GM18499 (cell line): Measurements from ENCODE around the gene KIAA0753.

ENCODE experiments used
- ATAC-seq: cut with Tn5 transposase; IDR thresholded peaks from one replicate; pipeline ENCODE4 v1.9.1; 2021; ENCODE audit warnings: moderate number of reproducible peaks; ENCODE audit not compliant: insufficient read depth, unreplicated experiment

Gene KIAA0753

DNA sequence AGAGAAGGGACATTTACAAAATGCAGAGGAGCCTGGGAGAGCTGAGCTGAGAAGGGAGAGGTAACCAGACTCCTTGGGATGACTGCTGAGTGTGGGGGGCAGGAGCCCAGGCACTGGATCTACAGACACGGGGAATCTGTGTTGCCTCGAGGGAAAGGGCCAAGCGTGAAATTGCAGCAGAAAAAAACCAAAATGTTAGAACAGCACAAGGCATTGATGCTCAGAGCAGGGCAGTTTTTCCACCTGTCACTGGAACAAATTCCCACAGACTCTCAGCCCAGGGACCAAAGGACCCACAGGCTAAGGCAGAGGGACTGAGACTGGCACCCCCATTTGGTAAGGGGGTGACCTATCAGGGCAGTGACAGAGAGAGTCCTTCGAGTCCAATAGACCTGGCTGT is 86.2 kb downstream of the KIAA0753 start:
- no peak for ATAC-seq

DNA sequence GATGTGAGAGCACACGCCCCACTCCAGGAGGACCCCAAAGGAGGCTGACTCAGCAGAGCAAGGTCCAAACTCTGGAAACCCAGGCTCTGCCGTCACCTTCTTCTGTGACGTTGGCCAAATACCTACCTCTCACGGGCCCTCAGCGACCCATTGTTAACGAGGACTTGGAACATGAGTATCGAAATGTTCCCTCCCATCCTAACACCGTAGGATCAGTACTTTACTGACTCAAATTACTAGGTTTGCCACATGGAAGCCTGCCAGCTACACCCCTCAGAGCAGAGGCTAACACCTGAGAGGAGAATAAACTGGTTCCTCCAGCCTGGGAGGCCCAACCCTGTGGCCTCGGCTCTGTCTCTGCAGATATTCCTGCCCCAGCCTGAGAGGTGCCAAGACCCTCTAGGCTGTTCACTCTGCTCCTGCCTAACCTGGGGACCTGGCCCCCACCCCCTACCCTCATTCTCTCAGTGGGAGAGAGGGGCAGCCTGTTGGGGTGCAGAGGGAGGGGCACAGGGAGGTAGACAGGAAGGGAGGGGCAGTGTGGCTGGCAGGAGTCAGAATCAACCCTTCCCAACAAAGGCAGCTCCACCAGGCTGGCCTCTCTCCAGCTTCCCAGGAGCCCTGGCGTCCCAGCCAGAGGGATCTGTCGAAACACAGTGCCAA is 88.5 kb downstream of the KIAA0753 start:
- ATAC-seq: no peak

DNA sequence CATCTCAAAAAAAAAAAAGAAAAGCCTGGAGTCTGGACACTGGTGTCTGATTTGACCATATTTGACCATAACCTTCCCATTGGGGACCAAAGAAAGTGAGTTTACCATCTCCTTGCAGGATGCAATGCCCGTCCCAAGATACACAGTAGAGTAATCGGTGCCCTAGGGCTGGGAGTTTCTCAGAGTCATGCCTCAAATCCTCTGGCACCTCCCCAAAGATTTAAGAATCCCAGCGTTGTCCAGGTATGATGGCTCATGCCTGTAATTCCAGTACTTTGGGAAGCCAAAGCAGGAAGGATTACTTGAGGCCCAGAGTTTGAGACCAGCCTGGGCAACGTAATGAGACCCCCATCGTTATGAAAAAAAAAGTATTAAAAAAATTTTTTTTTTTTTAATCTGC is 89.2 kb downstream of the KIAA0753 start:
- no peak for ATAC-seq

- no peak for ATAC-seq
Measured at GRCh38 chr17:6549384-6550036, 91.0 kb downstream of the KIAA0753 start.

- no peak for ATAC-seq
Measured at GRCh38 chr17:6548578-6549330, 91.8 kb downstream of the KIAA0753 start.

GRCh38 chr17:6548034-6548433 is 92.5 kb downstream of the KIAA0753 start:
- no peak for ATAC-seq

GRCh38 chr17:6547336-6547735 is 93.2 kb downstream of the KIAA0753 start:
- ATAC-seq: no peak

GRCh38 chr17:6546069-6546718 is 94.3 kb downstream of the KIAA0753 start:
- ATAC-seq: no peak

DNA sequence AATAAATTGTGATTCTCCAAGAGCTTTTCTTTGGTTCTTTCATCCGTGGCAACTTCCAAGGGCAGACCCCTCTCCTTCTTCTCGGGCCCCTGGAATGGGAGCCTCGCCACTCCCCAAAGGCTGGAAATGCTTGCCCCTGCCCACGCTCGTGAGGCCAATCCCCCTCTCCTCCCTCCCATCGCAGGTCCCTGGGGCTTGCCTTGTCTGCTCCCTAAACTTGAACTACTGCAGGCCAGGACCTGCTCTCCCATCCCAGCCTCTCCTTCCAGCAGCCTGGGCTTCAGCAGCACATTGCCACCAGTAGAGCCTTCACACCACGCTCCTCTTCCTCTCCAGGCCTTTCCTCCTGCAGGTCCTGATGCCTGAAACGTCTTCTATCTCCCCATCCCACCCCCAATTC is 95.2 kb downstream of the KIAA0753 start:
- no peak for ATAC-seq

DNA sequence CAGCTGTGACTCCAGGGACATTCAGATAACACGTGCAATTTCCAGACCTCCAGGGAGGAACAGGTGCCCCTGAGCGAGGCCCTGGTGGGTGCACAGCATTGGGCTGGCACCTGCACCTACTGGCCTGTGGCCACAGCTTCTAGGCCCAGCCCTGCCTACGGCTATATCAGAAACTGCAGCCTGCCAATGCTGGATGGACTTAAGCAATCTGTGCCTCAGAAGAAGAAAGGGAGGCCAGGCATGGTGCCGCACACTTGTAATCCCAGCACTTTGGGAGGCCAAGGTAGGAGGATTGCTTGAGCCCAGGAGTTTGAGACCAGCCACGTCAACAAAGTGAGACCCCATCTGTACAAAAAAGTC is 96.5 kb downstream of the KIAA0753 start:
- no peak for ATAC-seq

DNA sequence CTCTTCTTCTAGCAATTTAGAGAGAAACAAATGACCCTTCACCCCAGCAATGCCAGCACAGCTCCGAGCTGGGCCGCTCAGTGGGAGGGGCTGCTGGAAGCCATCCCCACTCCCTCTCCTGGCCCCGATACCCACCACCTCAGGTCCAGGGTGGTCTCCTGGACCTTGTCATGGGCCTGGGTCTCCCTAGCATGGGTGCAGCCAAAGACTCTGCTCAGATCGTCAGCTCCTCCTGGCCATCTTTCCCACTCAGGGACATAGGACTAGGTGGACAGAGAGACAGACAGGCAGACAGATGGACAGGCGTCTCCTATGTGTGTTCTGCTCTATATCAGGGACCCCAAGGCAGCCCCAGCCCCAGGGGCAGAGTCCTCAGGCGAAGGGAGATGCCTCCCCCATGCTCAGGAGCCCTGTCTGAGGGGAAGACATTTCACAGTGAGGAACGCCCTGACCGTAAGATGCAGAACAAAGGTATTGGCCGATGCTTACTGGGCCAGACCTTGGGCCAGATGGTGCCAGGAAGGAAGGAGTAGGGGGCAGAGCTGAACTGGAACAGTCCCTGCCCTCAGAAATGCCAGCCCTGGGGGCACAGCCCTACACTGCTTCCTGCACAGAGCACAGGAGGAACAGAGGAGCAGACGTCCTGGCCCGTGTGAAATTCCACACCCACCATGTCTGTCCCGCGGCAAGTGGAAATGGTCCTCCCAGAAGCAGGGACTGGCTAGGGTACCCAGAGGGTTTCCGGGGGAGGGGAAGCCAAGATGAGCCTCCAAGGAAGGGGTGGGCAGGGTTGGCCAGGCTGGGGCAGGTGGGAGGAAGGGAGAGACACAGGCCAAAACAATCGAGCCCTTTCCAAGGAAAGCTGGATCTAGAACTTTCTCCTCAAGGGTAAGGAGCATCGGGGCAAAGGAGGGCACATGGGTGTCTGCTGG is 97.2 kb downstream of the KIAA0753 start:
- no peak for ATAC-seq

GRCh38 chr17:6542577-6542976 is 97.9 kb downstream of the KIAA0753 start:
- no peak for ATAC-seq

DNA sequence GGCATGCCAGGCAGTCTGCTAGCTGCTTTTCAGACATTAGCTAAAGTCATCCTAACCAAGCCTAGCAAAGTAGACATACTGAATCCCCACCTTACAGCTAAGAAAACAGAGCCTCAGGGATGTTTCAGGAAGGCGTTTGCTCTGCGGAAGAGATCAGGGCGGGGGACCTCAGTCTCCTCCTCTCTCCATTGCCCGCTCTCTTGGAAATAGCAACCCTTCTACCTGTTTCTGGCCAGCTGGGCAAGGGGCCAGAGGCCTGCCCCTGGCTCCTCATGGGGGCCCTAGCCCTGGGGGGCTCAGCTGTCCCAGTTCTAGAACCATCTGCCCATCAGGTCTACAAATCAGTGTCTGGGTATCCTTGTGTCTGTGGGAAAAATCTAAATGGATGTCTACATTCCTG is 98.6 kb downstream of the KIAA0753 start:
- ATAC-seq: no peak

DNA sequence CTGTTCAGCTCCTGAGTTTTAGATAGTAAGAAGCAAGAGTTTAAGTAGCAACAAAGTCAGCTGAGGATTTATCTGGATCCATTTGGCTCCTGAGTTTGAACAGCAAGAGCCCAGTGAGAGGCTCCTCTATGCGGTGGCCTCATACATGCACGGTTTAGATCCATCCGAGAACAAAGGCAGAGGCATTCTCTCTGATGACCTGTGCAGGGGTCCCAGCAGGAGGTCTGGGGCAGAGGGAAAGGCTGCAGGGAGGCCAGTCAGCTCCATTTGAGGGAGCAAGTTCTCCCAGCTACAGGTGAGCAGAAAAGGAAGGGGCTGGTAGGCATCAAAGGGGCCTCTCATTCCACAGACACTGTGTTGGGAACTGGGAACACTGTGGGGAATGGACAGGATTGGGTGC is 100.6 kb downstream of the KIAA0753 start:
- no peak for ATAC-seq

GRCh38 chr17:6536566-6537065 is 103.9 kb downstream of the KIAA0753 start:
- no peak for ATAC-seq

DNA sequence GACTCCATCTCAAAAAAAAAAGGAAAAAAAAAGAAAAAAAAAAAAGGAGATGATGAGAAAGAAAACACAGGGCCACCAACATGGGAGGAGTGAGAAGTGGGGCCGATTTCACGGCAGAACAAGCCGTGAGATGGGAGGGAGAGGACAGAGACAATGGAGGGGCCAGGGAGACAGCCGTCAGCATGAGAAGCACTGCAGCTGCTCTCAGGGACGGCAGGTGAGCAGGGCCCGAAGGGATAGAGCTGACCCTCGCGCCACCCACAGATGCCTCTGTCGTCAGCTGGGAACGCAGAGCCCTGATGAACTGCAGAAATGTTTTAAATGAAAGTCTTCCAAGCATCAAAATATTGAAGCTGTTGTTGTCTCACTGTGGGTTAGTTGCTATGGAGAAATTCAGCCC is 104.5 kb downstream of the KIAA0753 start:
- ATAC-seq: no peak

GRCh38 chr17:6534846-6535514 is 105.5 kb downstream of the KIAA0753 start:
- ATAC-seq: no peak

- ATAC-seq: no peak
Measured at GRCh38 chr17:6532441-6532885, 108.0 kb downstream of the KIAA0753 start.

- no peak for ATAC-seq
Measured at GRCh38 chr17:6531575-6531974, 108.9 kb downstream of the KIAA0753 start.
